ENCODE measurements around the gene SHLD3. TPM values are rescaled to one million over a fixed set of nuclear protein-coding genes. Genes with fewer than 3 reads are reported as not detected.

SHLD3 gene
- total RNA-seq, 1 experiment from 2014 or later, result 2.8 TPM

DNA sequence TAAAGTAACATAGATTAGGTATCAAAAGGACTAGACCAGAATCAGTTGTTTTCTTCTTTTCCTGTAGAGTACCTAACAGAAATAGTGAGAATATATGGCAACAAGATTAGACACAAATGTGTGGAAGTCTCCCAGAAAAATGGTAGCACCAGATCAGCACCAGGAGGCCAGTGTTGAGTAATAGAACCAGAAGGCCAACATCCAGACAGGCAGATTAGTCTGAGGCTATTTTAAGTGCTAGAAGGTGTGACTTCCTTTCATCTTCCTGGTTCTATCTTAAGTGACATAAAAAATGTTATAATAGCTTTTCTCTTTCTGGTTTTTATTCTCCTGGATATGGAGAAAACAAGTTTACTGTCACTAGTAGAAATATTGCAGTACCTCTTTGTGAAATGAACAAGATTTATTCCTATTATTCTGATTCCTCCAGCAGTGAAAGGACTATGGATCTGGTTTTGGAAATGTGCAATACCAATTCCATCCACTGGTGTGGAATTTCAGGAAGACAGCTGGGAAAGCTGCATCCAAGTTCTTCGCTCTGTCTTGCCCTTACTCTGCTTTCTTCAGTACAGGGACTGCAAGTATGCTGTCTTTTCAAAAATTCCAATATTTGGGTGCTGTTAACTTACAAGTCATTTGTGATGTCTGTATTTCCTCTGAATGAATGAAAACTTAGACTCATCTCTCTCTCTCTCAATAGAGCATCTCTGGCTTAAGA is 39.1 kb downstream of the SHLD3 start:
- TF ChIP-seq, protein P1, sequence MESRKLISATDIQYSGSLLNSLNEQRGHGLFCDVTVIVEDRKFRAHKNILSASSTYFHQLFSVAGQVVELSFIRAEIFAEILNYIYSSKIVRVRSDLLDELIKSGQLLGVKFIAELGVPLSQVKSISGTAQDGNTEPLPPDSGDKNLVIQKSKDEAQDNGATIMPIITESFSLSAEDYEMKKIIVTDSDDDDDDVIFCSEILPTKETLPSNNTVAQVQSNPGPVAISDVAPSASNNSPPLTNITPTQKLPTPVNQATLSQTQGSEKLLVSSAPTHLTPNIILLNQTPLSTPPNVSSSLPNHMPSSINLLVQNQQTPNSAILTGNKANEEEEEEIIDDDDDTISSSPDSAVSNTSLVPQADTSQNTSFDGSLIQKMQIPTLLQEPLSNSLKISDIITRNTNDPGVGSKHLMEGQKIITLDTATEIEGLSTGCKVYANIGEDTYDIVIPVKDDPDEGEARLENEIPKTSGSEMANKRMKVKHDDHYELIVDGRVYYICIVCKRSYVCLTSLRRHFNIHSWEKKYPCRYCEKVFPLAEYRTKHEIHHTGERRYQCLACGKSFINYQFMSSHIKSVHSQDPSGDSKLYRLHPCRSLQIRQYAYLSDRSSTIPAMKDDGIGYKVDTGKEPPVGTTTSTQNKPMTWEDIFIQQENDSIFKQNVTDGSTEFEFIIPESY (IDR thresholded peaks at IDR 0.05; ENCODE audit: extremely low read depth, insufficient replicate concordance, low read length), result no peak
- no peak for TF ChIP-seq EZH2 (IDR thresholded peaks at IDR 0.05)
- no peak for TF ChIP-seq ZFX (IDR thresholded peaks at IDR 0.05)
- 0 out of 2 replicates have a peak, but pooled peaks have one; percentile 17 for TF ChIP-seq JUND (IDR thresholded peaks at IDR 0.05)
- TF ChIP-seq, protein P2, sequence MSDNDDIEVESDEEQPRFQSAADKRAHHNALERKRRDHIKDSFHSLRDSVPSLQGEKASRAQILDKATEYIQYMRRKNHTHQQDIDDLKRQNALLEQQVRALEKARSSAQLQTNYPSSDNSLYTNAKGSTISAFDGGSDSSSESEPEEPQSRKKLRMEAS (IDR thresholded peaks at IDR 0.05), result no peak
- TF ChIP-seq EZH2phosphoT487 (IDR thresholded peaks at IDR 0.05; ENCODE audit: borderline replicate concordance), result no peak
- no peak for TF ChIP-seq SP1 (IDR thresholded peaks at IDR 0.05; ENCODE audit: low read depth)
- TF ChIP-seq CBX3 (IDR thresholded peaks at IDR 0.05; ENCODE audit: low read depth), result no peak
- TF ChIP-seq FOSL1 (IDR thresholded peaks at IDR 0.05; ENCODE audit: low read depth), result no peak
- no peak for TF ChIP-seq CEBPB (IDR thresholded peaks at IDR 0.05; ENCODE audit: low read depth)
- TF ChIP-seq CTCF (IDR thresholded peaks at IDR 0.05 in 2 of 3, conservative IDR thresholded peaks at IDR 0.05 in 1 of 3; ENCODE audit: borderline replicate concordance in 1 of 3, insufficient read depth in 1 of 3, low read depth in 2 of 3, low read length in 2 of 3), result peak in 2 of 3 experiments; percentile 59 to 62; a peak in 4 of 6 replicates
- TF ChIP-seq YY1 (IDR thresholded peaks at IDR 0.05; ENCODE audit: extremely low read depth, insufficient replicate concordance, low read depth, low read length), result no peak
- no peak overlapping the region for H2AFZ ChIP-seq (ENCODE audit: low read depth, low read length, poor library complexity, severe bottlenecking)
- H3K36me3 ChIP-seq (ENCODE audit: control insufficient read depth in 1 of 2, insufficient read depth in 2 of 2, low read length in 2 of 2), result 0 out of 4 replicates have a peak, but pooled peaks cover 3 to 5% of the 10 kb centered on the region in 2 experiments
- no peaks in the 10 kb centered on the region for H3K9me3 ChIP-seq (ENCODE audit: control insufficient read depth in 1 of 2, insufficient read depth in 1 of 2, low read depth in 1 of 2, low read length in 2 of 2)
- BruUV-seq (replicated peaks), result no TSS peak
- RAD21 ChIA-PET (ENCODE audit: low non-redundant PET in 1 of 2, low total read pairs in 2 of 2, uncharacterized antibody in 2 of 2, unreplicated experiment in 2 of 2), result no interaction called here
- H3K4me3 ChIP-seq (replicated peaks in 1 of 2; ENCODE audit: low read depth in 1 of 2, low read length in 2 of 2), result no peak overlapping the region
- no peak overlapping the region for H3K27ac ChIP-seq (ENCODE audit: low read depth, low read length)
- no peaks in the 10 kb centered on the region for H3K9me2 ChIP-seq (ENCODE audit: insufficient read depth)
- H3K4me2 ChIP-seq (ENCODE audit: low read length), result no peak overlapping the region
- intact Hi-C loops (cut with micrococcal nuclease), result no loop called here
- POLR2A ChIA-PET, result no interaction called here
- H3K9ac ChIP-seq (ENCODE audit: low read length), result no peak overlapping the region
- CTCF ChIA-PET, result interaction anchor here (1.0 to 1.5 kb wide), 2 partner anchors 13 to 27 kb away, joined by 3 to 5 read pairs; no protein-coding TSS in a partner anchor
- peak; percentile 78 for ATAC-seq
- H3K27me3 ChIP-seq (ENCODE audit: insufficient read depth, low read length), result no peaks in the 10 kb centered on the region
- peak; percentile 4 for DNase-seq (ENCODE audit: low read depth, low spot score)
- H3K79me2 ChIP-seq (ENCODE audit: insufficient read depth, low read length), result no peaks in the 10 kb centered on the region
- H4K20me1 ChIP-seq (ENCODE audit: insufficient read depth), result no peaks in the 10 kb centered on the region
- peaks cover 0 to 4% of the 10 kb centered on the region in 2 experiments; a peak in 2 of 4 replicates for H3K4me1 ChIP-seq (ENCODE audit: control insufficient read depth in 1 of 2, insufficient read depth in 2 of 2, low read length in 2 of 2)
